H1 (cell line): ENCODE results near the gene NR2E1. TPM values are rescaled to one million over a fixed set of nuclear protein-coding genes. Genes with fewer than 3 reads are reported as not detected.

Experiments
- CTCF ChIA-PET: fragments of 300-600 bp; sonication (Branson Sonifier 250); formaldehyde crosslinking; loops from one replicate; lab custom pipeline; 2021; ENCODE audit not compliant: partially characterized antibody; lab: Charles Lee
- POLR2A ChIA-PET: fragments of 300-600 bp; sonication (Branson Sonifier 250); formaldehyde crosslinking; loops from one replicate; lab custom pipeline; 2021; ENCODE audit warnings: inconsistent platforms; ENCODE audit not compliant: partially characterized antibody; lab: Charles Lee
- DNase-seq, 2 experiments: peaks; one replicate each; pipeline versions ENCODE4 v3.0.0 to v3.0.0-alpha.2; 2010 to 2022; ENCODE audit warnings: low spot score in 2 of 2, low read depth in 1 of 2, mixed read lengths in 1 of 2
- FAIRE-seq: peaks from 2 replicates; lab custom pipeline; 2011; peaks lifted over from hg19 to GRCh38; lab: Jason Lieb, UNC
- H2AFZ ChIP-seq: 2 replicates; pipeline ENCODE4 v1.8.1; 2012; ENCODE audit warnings: low read length, inconsistent platforms
- H2AK5ac ChIP-seq: 2 replicates; pipeline ENCODE4 v1.6.1; 2013; ENCODE audit warnings: low read depth, low read length
- H2BK120ac ChIP-seq: replicated peaks from 2 replicates; pipeline ENCODE3; 2013; ENCODE audit warnings: low read depth, low read length, inconsistent platforms
- H2BK12ac ChIP-seq: 2 replicates; pipeline ENCODE4 v1.6.1; 2013; ENCODE audit warnings: low read depth, low read length
- H2BK15ac ChIP-seq: 2 replicates; pipeline ENCODE4 v1.6.1; 2013; ENCODE audit warnings: low read length
- H2BK20ac ChIP-seq: 2 replicates; pipeline ENCODE4 v1.6.1; 2013; ENCODE audit warnings: low read length
- H2BK5ac ChIP-seq: 2 replicates; pipeline ENCODE4 v1.6.1; 2013; ENCODE audit warnings: low read depth, low read length
- H3K14ac ChIP-seq: 2 replicates; pipeline ENCODE4 v1.6.1; 2013; ENCODE audit warnings: inconsistent platforms; ENCODE audit not compliant: insufficient read length
- H3K18ac ChIP-seq: 2 replicates; pipeline ENCODE4 v1.6.1; 2013; ENCODE audit warnings: low read length; ENCODE audit errors: extremely low read depth
- H3K23ac ChIP-seq: 2 replicates; pipeline ENCODE4 v1.6.1; 2013; ENCODE audit warnings: inconsistent platforms; ENCODE audit not compliant: insufficient read length
- H3K23me2 ChIP-seq: 2 replicates; pipeline ENCODE4 v1.6.1; 2013; ENCODE audit warnings: low read depth, low read length
- H3K27ac ChIP-seq: 2 replicates; pipeline ENCODE4 v1.6.1; 2011; ENCODE audit warnings: low read depth, low read length, inconsistent platforms
- H3K27me3 ChIP-seq, 4 experiments: replicated peaks in 1 of 4; 1 replicate in 1 of 4; 2 replicates in 3 of 4; pipeline versions ENCODE4 v1.6.1 to v1.8.1; 2011 to 2013; ENCODE audit warnings: low read length in 3 of 4, mild to moderate bottlenecking in 3 of 4, inconsistent platforms in 2 of 4, mixed read lengths in 2 of 4, moderate library complexity in 1 of 4; ENCODE audit not compliant: control insufficient read depth in 3 of 4, insufficient read depth in 3 of 4; ENCODE audit errors: extremely low read depth in 1 of 4
- H3K36me3 ChIP-seq, 4 experiments: 2 replicates each; pipeline versions ENCODE4 v1.6.1 to v1.8.1; 2011 to 2013; ENCODE audit warnings: mild to moderate bottlenecking in 4 of 4, low read length in 3 of 4, moderate library complexity in 2 of 4, control low read depth in 1 of 4, inconsistent platforms in 1 of 4; ENCODE audit not compliant: insufficient read depth in 4 of 4, control insufficient read depth in 2 of 4
- H3K4ac ChIP-seq: replicated peaks from 2 replicates; pipeline ENCODE3; 2013; ENCODE audit warnings: low read length, low read depth, mixed read lengths, inconsistent platforms; ENCODE audit not compliant: insufficient read length
- H3K4me1 ChIP-seq, 4 experiments: replicated peaks in 1 of 4; 1 replicate in 1 of 4; 2 replicates in 3 of 4; pipeline versions ENCODE4 v1.6.1 to v1.8.1; 2011 to 2013; ENCODE audit warnings: low read length in 3 of 4, inconsistent platforms in 2 of 4, mixed read lengths in 1 of 4; ENCODE audit not compliant: insufficient read depth in 4 of 4, control insufficient read depth in 3 of 4
- H3K4me2 ChIP-seq, 2 experiments: 2 replicates each; pipeline versions ENCODE4 v1.6.1 to v1.8.1; 2011 to 2013; ENCODE audit warnings: low read depth in 2 of 2, low read length in 2 of 2, control low read depth in 1 of 2, inconsistent platforms in 1 of 2, mild to moderate bottlenecking in 1 of 2; ENCODE audit not compliant: insufficient read depth in 1 of 2
- H3K4me3 ChIP-seq, 4 experiments: fragments of 200-600, 300-600 bp in 1 of 4; sonication (generic), shearing (Covaris generic), sonication (Bioruptor Twin) in 1 of 4; 2 replicates each; pipeline versions ENCODE4 v1.5.1 to v1.8.1; 2011 to 2016; ENCODE audit warnings: low read length in 4 of 4, low read depth in 3 of 4, control low read depth in 2 of 4, inconsistent platforms in 2 of 4, mild to moderate bottlenecking in 2 of 4, mixed read lengths in 1 of 4, moderate library complexity in 1 of 4; ENCODE audit not compliant: insufficient read depth in 2 of 4; ENCODE audit errors: extremely low read depth in 1 of 4
- H3K56ac ChIP-seq: replicated peaks from 2 replicates; pipeline ENCODE3; 2013; ENCODE audit warnings: low read depth, mild to moderate bottlenecking, mixed read lengths, low read length, inconsistent platforms; ENCODE audit not compliant: insufficient read length
- H3K79me1 ChIP-seq: 2 replicates; pipeline ENCODE4 v1.6.1; 2013; ENCODE audit warnings: low read depth, low read length, control low read depth
- H3K79me2 ChIP-seq, 2 experiments: 2 replicates each; pipeline versions ENCODE4 v1.6.1 to v1.8.1; 2012 to 2013; ENCODE audit warnings: low read length in 2 of 2, mild to moderate bottlenecking in 2 of 2, inconsistent platforms in 1 of 2; ENCODE audit not compliant: insufficient read depth in 2 of 2, control insufficient read depth in 1 of 2
- H3K9ac ChIP-seq, 4 experiments: replicated peaks in 1 of 4; 1 replicate in 1 of 4; 2 replicates in 3 of 4; pipeline versions ENCODE4 v1.6.1 to v1.8.1; 2011 to 2013; ENCODE audit warnings: low read depth in 3 of 4, low read length in 3 of 4, control low read depth in 2 of 4, mild to moderate bottlenecking in 2 of 4, moderate library complexity in 2 of 4, inconsistent platforms in 1 of 4; ENCODE audit errors: extremely low read depth in 1 of 4
- H3K9me3 ChIP-seq, 2 experiments: 2 replicates each; pipeline versions ENCODE4 v1.6.1 to v1.8.1; 2012 to 2013; ENCODE audit warnings: mild to moderate bottlenecking in 2 of 2, moderate library complexity in 2 of 2, control low read depth in 1 of 2, inconsistent platforms in 1 of 2, low read depth in 1 of 2, low read length in 1 of 2, mixed read lengths in 1 of 2; ENCODE audit not compliant: insufficient read depth in 2 of 2
- H4K20me1 ChIP-seq, 2 experiments: replicated peaks in 1 of 2; 2 replicates each; pipeline versions ENCODE3 to v1.8.1; 2011 to 2013; ENCODE audit warnings: inconsistent platforms in 2 of 2, low read length in 2 of 2, mild to moderate bottlenecking in 1 of 2; ENCODE audit not compliant: insufficient read depth in 2 of 2, control insufficient read depth in 1 of 2
- H4K5ac ChIP-seq: 2 replicates; pipeline ENCODE4 v1.6.1; 2013; ENCODE audit warnings: low read length, low read depth, mixed read lengths, inconsistent platforms; ENCODE audit not compliant: insufficient read length
- H4K8ac ChIP-seq: 2 replicates; pipeline ENCODE4 v1.8.0; 2013; ENCODE audit warnings: mild to moderate bottlenecking, moderate library complexity, low read length, inconsistent platforms; ENCODE audit not compliant: insufficient read depth; ENCODE audit errors: extremely low read depth
- H4K91ac ChIP-seq: replicated peaks from 2 replicates; pipeline ENCODE3; 2013; ENCODE audit warnings: low read length, mixed read lengths, inconsistent platforms; ENCODE audit not compliant: insufficient read length
- ASH2L ChIP-seq: fragments of 200-600, 300-600 bp; sonication (generic); IDR thresholded peaks from one replicate; pipeline ENCODE4 v1.7.1; 2017; ENCODE audit warnings: low read length
- JUN ChIP-seq: IDR thresholded peaks from 2 replicates; pipeline ENCODE4 v1.6.1; 2011; ENCODE audit warnings: low read depth, mild to moderate bottlenecking, improper control_type of control experiment, low read length
- SIN3A ChIP-seq, 2 experiments: IDR thresholded peaks in 1 of 2; conservative IDR thresholded peaks in 1 of 2; 2 replicates each; pipeline ENCODE4 v1.6.1; 2011 to 2012; ENCODE audit warnings: low read length in 2 of 2, improper control_type of control experiment in 1 of 2, low read depth in 1 of 2, mild to moderate bottlenecking in 1 of 2
- SRF ChIP-seq: IDR thresholded peaks from 2 replicates; pipeline ENCODE4 v1.6.1; 2011; ENCODE audit warnings: mild to moderate bottlenecking, low read depth, low read length, moderate library complexity
- TBP ChIP-seq: IDR thresholded peaks from 2 replicates; pipeline ENCODE4 v1.6.1; 2011; ENCODE audit warnings: low read depth, low read length, improper control_type of control experiment
- TCF12 ChIP-seq: IDR thresholded peaks from 2 replicates; pipeline ENCODE4 v1.6.1; 2011; ENCODE audit warnings: low read depth, mild to moderate bottlenecking, low read length
- ZNF274 ChIP-seq: IDR thresholded peaks from 2 replicates; pipeline ENCODE4 v1.7.0; 2012; ENCODE audit warnings: low read length, borderline replicate concordance; ENCODE audit errors: extremely low read depth
- WGBS, 2 experiments: shearing (Covaris generic) in 1 of 2; methylation state at CpG; one replicate each; pipeline versions ENCODE4 v1.1.6 to v1.1.7; 2013 to 2015; ENCODE audit warnings: low lambda C conversion rate in 2 of 2, mixed read lengths in 2 of 2, inconsistent platforms in 1 of 2, low coverage in 1 of 2, missing lambda C conversion rate in 1 of 2; ENCODE audit not compliant: insufficient replicate concordance in 2 of 2, insufficient coverage in 1 of 2, insufficient read length in 1 of 2; ENCODE audit errors: extremely low coverage in 1 of 2, missing lambda C conversion rate in 1 of 2; 5-methylcytosine and 5-hydroxymethylcytosine counted together
- polyA plus RNA-seq, 7 experiments: library from polyadenylated mRNA; depleted of rRNA in 3 of 7; stranded (reverse) in 5 of 7; unstranded in 2 of 7; fragments of >200 nt in 5 of 7; fragments of 200-250 nt in 2 of 7; gene quantifications; 1 replicate in 5 of 7; 2 replicates in 1 of 7; 4 replicates in 1 of 7; pipeline versions ENCODE4 v1.2.1 to v1.2.3, GENCODE V29; 2011 to 2013; ENCODE audit warnings: missing spikeins in 2 of 7, mixed read lengths in 2 of 7
- total RNA-seq: library from RNA; stranded (reverse); fragmentation: NEBNext Ultra II Directional; extraction: Animal tissue kit (Norgen Biotek cat#: 25700); gene quantifications from 2 replicates; pipeline ENCODE4 v1.2.1, GENCODE V29; 2021
- TF ChIP-seq, protein P1 (sequence below): IDR thresholded peaks from 2 replicates; pipeline ENCODE4 v1.6.1; 2012; ENCODE audit warnings: inconsistent platforms
- TF ChIP-seq, protein P2 (sequence below), 3 experiments: IDR thresholded peaks; 1 replicate in 2 of 3; 2 replicates in 1 of 3; pipeline versions ENCODE4 v1.5.1 to v1.6.1; 2011; ENCODE audit warnings: low read length in 3 of 3, mild to moderate bottlenecking in 3 of 3, inconsistent platforms in 2 of 3, low read depth in 1 of 3, moderate library complexity in 1 of 3; ENCODE audit not compliant: insufficient read depth in 1 of 3; ENCODE audit errors: control extremely low read depth in 1 of 3

Gene NR2E1
- total and polyA plus RNA-seq, 2 of the 8 experiments (the other 6 are each of a cell fraction or from before 2014, with no cell fraction given) = not detected

DNA sequence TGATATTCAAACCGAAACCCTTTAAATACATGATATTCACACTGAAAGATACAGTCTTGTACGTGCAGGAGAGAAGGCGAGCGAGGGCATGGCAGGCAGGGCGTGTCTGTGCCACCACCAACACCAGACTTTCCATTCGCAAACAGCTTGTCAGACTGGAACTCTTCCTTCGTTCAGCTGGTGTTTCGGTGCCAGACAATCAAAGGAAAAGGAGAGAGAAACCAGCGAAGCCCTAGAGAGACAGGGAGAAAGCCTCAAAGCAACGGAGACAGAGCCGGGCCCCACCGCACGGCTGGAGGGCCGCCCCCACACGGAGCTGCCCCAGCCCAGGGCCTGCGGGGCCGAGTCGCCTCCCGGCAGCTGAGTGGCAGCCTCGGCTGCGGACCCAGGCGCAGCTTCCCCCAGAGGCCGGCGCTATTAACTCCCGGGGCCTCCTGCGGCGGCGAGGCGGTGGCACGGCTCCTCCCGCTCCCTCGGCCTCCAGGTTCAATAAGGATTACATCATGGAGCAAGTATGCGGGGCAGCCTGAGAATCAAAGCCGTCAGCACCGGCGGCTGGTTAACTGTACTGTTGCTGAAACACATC lies 32.1 kb upstream of the NR2E1 start:
- no peak overlapping the region for H3K14ac ChIP-seq
- H2BK5ac ChIP-seq = no peak overlapping the region
- FAIRE-seq (no peak), DNase-seq (peak; percentile 79 to 91)
- no peak overlapping the region for H2AFZ ChIP-seq
- no peak overlapping the region for H4K5ac ChIP-seq
- no peak overlapping the region for H2BK20ac ChIP-seq
- no peak overlapping the region; the same call in 1 of the 2 replicates for H2AK5ac ChIP-seq
- no peak overlapping the region for H4K8ac ChIP-seq
- H4K91ac ChIP-seq = no peak overlapping the region
- H3K79me1 ChIP-seq = no peaks in the 10 kb centered on the region
- peak overlapping the region; percentile 28 to 55 (median 33); a peak in 7 of 8 replicates for H3K4me3 ChIP-seq
- H3K4me1 ChIP-seq = peaks cover 6 to 12% (median 10%) of the 10 kb centered on the region in 4 experiments; a peak in 6 of 7 replicates
- H3K23ac ChIP-seq = no peak overlapping the region
- H3K9ac ChIP-seq = no peak overlapping the region
- H2BK12ac ChIP-seq = peak overlapping the region; percentile 20; the same call in 1 of the 2 replicates
- H3K18ac ChIP-seq = no peak overlapping the region
- H3K4me2 ChIP-seq = peak overlapping the region; percentile 67 to 90
- H3K27ac ChIP-seq = no peak overlapping the region
- no peaks in the 10 kb centered on the region for H3K9me3 ChIP-seq
- 2% methylated on average over 36 of the region's 36 CpGs; no CpG with 5 or more reads in 1 of the 2 experiments for WGBS, 2 experiments
- ChIA-PET POLR2A (interaction anchor here (0.6 to 2.2 kb wide), 6 partner anchors 10 to 367 kb away, joined by 3 to 8 read pairs (median 6); no protein-coding TSS in a partner anchor), CTCF (interaction anchor here (0.8 to 4.9 kb wide), 9 partner anchors 10 to 66 kb away, joined by 3 to 30 read pairs (median 3); partner anchors contain the start of gene NR2E1)
- H2BK15ac ChIP-seq = 0 out of 2 replicates have a peak overlapping the region, but pooled peaks have one; percentile 24
- no peak overlapping the region for H3K56ac ChIP-seq
- H3K27me3 ChIP-seq = peaks cover 28 to 69% (median 63%) of the 10 kb centered on the region in 4 experiments
- no peak overlapping the region for H2BK120ac ChIP-seq
- no peaks in the 10 kb centered on the region; the same call in 1 of the 2 replicates for H3K23me2 ChIP-seq
- H3K4ac ChIP-seq = no peak overlapping the region
- no peaks in the 10 kb centered on the region for H3K79me2 ChIP-seq
- no peaks in the 10 kb centered on the region for H3K36me3 ChIP-seq
- peaks cover 1 to 4% of the 10 kb centered on the region in 2 experiments for H4K20me1 ChIP-seq
- peak; percentile 97 for TF ChIP-seq JUN
- no peak for TF ChIP-seq TCF12
- TF ChIP-seq TBP = peak; percentile 49; the same call in 1 of the 2 replicates
- no peak for TF ChIP-seq SRF
- TF ChIP-seq, protein P1, sequence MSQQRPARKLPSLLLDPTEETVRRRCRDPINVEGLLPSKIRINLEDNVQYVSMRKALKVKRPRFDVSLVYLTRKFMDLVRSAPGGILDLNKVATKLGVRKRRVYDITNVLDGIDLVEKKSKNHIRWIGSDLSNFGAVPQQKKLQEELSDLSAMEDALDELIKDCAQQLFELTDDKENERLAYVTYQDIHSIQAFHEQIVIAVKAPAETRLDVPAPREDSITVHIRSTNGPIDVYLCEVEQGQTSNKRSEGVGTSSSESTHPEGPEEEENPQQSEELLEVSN = no peak
- TF ChIP-seq ZNF274 = no peak
- no peak for TF ChIP-seq ASH2L
- TF ChIP-seq, protein P2, sequence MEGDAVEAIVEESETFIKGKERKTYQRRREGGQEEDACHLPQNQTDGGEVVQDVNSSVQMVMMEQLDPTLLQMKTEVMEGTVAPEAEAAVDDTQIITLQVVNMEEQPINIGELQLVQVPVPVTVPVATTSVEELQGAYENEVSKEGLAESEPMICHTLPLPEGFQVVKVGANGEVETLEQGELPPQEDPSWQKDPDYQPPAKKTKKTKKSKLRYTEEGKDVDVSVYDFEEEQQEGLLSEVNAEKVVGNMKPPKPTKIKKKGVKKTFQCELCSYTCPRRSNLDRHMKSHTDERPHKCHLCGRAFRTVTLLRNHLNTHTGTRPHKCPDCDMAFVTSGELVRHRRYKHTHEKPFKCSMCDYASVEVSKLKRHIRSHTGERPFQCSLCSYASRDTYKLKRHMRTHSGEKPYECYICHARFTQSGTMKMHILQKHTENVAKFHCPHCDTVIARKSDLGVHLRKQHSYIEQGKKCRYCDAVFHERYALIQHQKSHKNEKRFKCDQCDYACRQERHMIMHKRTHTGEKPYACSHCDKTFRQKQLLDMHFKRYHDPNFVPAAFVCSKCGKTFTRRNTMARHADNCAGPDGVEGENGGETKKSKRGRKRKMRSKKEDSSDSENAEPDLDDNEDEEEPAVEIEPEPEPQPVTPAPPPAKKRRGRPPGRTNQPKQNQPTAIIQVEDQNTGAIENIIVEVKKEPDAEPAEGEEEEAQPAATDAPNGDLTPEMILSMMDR (IDR thresholded peaks at IDR 0.05; ENCODE audit: control extremely low read depth in 1 of 3, insufficient read depth in 1 of 3, low read depth in 1 of 3, low read length in 3 of 3) = no peak
- TF ChIP-seq SIN3A (conservative IDR thresholded peaks at IDR 0.05 in 1 of 2, IDR thresholded peaks at IDR 0.05 in 1 of 2; ENCODE audit: low read depth in 1 of 2, low read length in 2 of 2) = no peak
